Activated CD8-positive, alpha-beta memory T cell treated with anti-CD3 and anti-CD28 coated beads for 36 hours (primary cell): ENCODE results near the gene INSRR. TPM values are rescaled to one million over a fixed set of nuclear protein-coding genes. Genes with fewer than 3 reads are reported as not detected.

ENCODE experiments used
- CTCF ChIA-PET: fragments of 350-600 bp; sonication (Branson Sonifier 250); formaldehyde crosslinking; loops from one replicate; lab custom pipeline; 2021; ENCODE audit warnings: antibody characterized with exemption; lab: Charles Lee
- POLR2A ChIA-PET: fragments of 350-600 bp; sonication (Branson Sonifier 250); formaldehyde crosslinking; loops from one replicate; lab custom pipeline; 2021; ENCODE audit warnings: antibody characterized with exemption; lab: Charles Lee
- total RNA-seq, 2 experiments: library from RNA; stranded (reverse); gene quantifications; one replicate each; pipeline ENCODE4 v1.2.3, GENCODE V29; 2021

Gene INSRR
- total RNA-seq, 2 experiments from 2014 or later, result not detected

DNA sequence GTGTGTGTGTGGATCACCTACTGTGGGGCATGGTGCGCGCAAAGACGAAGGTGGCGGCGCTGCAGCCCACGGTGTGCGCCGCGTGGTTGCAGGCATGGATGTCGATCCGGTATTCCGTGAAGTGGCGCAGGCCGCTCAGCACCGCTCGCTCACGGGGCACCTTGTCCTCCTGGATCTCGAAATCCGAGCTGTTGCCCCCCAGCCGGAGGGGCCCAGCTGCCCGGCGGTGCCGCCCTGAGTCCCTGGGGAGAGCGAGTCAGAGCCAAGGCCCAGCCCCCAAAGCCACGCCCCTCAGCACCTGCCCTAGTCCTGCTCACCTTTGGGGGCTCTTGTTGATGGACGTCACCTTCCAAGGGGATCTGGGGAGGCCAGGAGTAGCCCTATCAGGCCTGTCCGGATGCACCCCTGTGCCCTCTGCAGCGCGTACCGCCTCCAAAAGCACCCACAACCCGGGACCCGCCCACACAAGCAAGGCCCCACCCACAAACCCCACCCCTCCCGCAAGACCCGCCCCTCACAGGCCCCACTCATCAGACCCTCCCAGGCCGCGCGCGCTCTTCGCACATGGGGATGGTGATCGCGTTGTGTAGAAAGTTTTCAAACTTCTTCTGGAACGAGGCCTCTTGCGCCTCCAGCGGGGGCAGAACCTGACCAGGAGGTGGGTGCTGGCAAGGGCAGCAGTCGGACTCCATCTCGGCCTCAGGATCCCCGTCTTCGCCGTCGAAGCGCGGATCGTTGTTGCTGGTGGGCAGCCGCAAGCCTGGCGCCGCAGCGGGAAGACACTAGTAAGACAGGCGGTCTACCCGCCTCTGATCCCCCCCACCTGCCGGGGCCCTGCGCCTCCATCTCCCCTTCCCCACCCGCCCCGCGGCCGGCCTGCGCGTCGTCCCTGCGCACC lies 13.6 kb downstream of the INSRR start:
- CTCF ChIA-PET, result interaction anchor here (1.3 to 1.5 kb wide), 2 partner anchors 14 to 15 kb away, joined by 3 to 4 read pairs; partner anchors contain the start of genes INSRR and NTRK1
- POLR2A ChIA-PET, result no interaction called here

DNA sequence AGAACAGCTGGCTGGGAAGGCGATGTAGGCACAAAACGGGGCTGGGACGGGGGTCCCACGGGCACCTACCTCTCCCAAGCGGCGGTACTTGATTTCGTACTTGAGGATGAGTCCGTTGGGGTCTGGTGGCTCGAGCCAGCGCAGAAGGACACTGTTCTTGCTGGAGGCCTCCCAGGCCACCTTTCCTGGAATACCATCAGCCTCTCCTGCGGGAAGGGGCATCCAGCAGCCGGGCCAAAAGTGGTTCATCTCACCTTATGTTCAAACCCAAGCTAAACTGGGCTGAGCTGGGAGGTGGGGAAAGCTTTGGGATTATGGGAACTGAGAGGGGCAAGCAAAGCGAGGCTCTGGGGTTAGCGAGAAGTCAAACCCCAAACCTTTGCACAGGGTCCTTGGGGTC lies 14.3 kb downstream of the INSRR start:
- CTCF ChIA-PET, result interaction anchor here (1.3 to 1.5 kb wide), 2 partner anchors 15 to 16 kb away, joined by 3 to 4 read pairs; partner anchors contain the start of genes INSRR and NTRK1
- POLR2A ChIA-PET, result no interaction called here

DNA sequence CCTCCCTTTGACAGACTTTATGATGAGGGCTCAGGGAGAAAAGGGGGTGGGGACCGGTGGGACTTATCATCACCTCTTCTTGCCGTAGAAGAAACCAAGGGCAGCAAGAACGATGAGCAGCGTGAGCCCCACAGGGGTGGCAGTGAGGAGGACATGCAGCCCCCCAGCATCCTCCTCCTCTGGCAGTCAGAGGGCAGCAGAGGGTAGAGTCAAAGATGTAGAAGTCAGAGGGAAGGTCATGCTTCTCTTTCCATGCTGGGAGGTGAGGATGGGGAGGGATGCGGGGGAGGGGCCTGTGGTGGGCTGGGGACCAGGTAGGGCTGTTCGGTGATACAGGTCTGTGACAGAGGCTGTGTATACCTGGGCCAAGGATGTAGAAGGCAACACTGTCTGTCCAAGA lies 14.8 kb downstream of the INSRR start:
- POLR2A ChIA-PET, result no interaction called here
- CTCF ChIA-PET, result interaction anchor here (1.3 kb wide), 1 partner anchor 15 kb away, joined by 4 read pairs; the partner anchor contains the start of gene INSRR

DNA sequence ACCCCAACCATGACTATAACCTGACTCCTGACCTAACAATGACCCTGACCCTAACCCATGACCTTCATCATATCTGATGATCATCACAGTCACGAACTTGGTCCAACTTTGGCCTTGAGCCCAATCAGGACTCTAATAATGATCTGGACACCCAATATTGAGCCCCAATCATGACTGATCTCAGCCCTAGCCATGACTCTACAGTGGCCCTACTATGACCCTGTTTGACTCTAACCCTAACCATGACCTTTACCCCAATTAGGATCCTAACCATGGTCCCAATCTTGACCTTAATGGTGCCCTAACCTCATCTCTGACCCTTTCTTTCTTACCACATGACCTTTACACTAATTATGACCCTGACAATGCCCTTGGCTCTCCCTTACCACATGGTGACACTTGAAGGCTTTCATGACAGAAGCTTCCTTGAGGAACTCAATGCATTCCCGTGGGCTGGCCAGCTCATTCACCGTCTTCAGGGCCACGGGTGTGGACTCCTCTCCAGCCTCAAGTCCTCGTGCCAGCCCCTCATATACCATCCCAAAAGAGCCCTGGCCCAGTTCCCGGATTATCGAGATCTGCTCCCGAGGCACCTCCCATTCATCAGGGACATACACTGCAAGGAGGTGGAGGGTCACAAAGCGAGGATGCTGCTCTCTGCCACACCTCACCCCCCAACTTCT lies 16.2 kb downstream of the INSRR start:
- ChIA-PET CTCF (no interaction called here), POLR2A (no interaction called here)

DNA sequence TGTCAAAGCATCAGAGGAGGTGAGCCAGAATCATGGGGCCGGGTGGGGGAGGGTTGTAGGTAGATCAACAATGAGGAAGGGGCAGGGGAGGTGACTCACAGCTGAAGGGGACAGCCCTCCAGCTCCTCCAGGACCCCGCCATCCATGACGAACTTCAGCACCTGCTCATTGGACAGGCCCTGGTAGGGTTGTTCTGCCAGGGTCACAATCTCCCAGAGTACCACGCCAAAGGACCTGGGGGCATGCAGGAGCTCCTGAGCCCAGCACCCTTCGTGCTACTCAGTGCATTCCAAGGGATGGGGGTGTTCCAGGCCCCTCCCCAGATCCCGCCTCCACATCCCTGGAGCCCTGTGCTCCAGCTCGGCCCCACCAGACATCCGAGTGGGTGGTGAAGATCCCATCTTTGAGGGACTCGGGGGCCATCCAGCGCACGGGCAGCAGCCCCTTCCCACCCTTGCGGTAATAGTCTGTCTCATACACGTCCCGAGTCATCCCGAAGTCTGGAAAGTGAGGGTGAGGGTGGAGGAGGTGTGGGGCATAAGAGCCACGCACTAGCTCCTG lies 17.5 kb downstream of the INSRR start:
- ChIA-PET POLR2A (no interaction called here), CTCF (interaction anchor here (0.9 to 1.5 kb wide), 4 partner anchors 19 to 152 kb away, joined by 3 to 14 read pairs (median 4); partner anchors contain the start of gene NTRK1)

DNA sequence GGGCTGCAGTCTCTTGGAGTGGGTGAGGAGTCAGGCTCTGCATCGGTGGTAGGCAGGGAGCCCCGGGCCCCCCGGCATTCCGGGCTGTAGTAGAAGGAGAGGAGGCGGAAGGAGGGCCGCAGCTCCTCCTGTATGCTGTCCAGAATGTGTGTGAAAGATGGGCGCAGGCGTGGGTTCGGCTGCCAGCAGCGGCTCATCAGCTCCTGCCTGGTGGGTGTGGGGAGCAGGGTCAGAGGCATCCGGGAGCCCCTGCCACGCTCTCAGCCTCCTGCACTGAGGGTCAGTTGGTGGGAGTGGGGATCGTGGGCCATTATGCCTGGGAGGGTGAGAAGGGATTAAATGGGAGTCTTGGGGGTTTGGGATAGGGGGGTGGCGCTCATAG lies 18.0 kb downstream of the INSRR start:
- ChIA-PET POLR2A (no interaction called here), CTCF (interaction anchor here (0.9 to 1.5 kb wide), 4 partner anchors 19 to 151 kb away, joined by 3 to 14 read pairs (median 4); partner anchors contain the start of gene NTRK1)

DNA sequence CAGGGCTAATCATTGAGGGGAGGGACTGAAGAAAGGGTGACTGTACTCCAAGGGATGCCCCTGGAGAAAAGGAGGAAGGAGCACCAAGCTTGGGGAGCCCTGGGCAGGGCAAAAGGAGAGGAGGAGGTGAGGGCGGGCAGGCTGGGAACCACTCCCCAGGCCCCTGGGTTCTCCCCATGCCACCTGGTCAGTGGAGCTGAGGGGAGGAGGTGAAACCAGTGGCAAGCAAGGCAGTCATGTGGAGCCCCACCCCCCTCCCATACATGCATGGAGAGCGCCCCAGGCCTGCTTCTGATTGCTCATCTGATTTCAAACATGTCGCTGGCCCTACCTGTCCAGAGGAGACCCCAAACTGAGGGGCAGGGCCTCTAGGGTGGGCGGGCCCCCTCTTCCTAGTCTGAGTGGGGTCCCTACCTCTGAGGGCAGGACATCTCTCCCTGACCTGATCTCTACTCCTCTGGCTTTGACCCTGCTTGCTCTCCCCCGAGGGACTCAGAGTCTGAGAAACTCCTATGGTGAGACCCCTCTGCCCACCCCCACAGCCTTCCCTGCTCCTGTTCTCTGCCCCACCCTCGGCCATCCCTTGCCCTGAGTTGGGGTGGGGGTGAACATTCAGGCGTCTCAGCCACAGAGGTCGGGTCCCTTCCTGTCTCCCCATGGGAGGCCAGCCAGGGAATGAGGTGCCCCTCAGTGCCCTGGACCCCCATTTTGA lies 18.6 kb downstream of the INSRR start:
- POLR2A ChIA-PET, result no interaction called here

DNA sequence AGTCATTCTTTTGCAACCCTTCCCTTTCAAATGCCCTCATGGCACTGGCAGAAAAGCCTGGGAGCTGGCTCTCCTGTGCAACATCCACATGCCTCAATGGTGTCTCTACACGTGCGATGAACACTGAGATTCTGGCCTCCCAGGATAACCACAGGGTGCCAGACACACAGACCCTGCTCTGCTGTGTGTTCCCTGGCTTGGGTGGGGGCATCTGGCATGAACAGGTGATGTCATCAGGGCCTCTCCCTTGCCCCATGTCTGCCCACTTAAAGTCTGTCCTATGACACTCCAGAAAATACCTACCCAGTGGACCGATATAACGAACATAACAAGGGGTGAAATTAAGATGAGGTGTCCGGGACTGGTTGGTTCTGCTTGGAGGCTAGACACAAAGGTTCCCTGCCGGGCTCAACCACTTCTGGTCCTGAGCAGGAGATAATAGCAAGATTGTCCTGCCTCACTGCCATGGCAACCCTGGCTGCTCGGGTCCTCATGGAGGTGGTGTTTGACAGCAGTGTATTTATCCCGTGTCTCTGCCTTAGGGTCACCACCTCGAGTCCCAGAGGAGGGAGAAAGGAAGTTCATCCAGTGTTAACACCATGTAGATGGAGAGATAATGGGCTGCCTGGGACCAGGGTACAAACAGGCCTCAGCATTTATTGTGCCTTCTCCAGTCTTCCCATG lies 19.3 kb downstream of the INSRR start:
- ChIA-PET POLR2A (no interaction called here), CTCF (interaction anchor here (0.6 to 8.1 kb wide), 25 partner anchors 7 to 194 kb away, joined by 3 to 96 read pairs (median 5); partner anchors contain the start of genes HDGF, INSRR, LRRC71 and METTL25B)

More for the DNA sequence above, 18.6 kb downstream of the INSRR start:
- CTCF ChIA-PET, result interaction anchor here (1.5 kb wide), 1 partner anchor 53 kb away, joined by 5 read pairs; no protein-coding TSS in a partner anchor

DNA sequence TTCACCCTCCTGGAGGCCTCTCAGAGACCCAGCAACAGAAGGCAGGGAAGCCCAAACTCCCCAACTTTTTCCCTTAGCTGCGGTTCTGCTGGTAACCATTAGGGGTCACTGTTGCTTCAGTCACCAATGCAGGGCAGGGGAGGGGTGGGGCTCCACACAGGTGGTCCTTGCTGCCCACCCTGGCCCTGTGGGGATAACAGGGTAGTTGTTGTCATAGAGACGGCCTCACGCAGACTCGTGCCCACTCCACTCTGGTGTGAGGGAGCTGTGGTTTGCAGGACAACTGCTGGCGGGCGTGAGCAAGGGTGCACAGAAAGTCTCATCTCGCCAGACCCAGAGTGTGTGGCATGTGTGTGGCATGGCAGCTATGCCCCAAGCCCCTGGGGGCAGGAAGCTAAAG lies 19.9 kb downstream of the INSRR start:
- ChIA-PET POLR2A (no interaction called here), CTCF (interaction anchor here (0.6 to 8.1 kb wide), 32 partner anchors 8 to 193 kb away, joined by 3 to 96 read pairs (median 4); partner anchors contain the start of genes CRABP2, HDGF, INSRR and LRRC71)

DNA sequence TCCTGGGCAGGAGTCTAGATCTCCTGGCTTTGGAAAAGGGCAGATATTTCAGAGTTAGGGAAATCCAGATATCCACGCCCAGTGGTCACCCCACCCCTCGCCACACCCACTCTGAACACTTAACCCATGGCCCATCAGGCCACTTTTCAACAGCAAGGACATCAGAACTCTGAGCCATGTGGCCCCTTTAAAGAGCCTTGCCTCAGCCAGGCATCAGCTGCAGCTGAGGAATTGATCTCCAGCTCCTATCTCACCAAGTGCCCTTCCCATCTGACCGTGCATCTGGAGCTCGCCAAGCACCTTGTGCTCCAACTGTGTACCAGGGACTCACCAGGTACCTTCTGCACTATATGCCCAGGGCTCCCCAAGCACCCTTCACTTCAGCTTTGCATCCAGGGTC lies 22.0 kb downstream of the INSRR start:
- CTCF ChIA-PET, result interaction anchor here (0.8 to 8.1 kb wide), 9 partner anchors 10 to 74 kb away, joined by 3 to 96 read pairs (median 5); partner anchors contain the start of genes INSRR, NTRK1 and SH2D2A
- POLR2A ChIA-PET, result interaction anchor here (0.5 kb wide), 1 partner anchor 38 kb away, joined by 6 read pairs; no protein-coding TSS in a partner anchor

DNA sequence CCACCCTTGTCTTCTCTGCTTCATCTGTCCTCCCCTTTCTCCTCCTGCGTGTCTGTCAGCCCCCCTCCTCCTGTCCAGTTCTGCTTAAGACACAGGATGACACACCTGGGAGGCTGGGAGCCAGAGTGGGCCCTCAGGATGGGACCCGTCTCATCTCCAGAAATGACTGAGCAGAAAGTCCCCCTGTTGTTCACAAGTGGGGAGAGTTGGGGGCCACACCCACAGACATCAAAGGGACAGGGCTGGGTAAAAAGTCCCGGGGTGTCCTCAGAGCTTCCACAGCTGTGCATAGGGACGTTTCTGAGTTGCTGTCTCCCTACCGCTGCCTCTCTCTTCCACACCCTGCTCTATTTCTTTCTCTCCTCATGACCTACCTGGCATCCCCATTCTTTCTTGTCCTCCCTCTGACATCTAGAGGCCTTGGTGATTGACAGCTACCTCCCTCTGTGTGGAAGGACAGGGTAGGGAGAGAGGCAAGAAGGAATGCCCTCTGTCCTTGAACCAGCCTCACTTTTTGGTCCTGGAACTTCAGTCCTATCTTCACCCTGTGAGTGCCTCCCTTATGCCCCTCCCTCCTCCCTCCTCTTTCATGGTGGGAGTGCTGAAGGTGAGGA lies 22.8 kb downstream of the INSRR start:
- ChIA-PET POLR2A (no interaction called here), CTCF (interaction anchor here (1.1 to 8.1 kb wide), 5 partner anchors 10 to 55 kb away, joined by 3 to 96 read pairs (median 5); partner anchors contain the start of genes INSRR and NTRK1)

DNA sequence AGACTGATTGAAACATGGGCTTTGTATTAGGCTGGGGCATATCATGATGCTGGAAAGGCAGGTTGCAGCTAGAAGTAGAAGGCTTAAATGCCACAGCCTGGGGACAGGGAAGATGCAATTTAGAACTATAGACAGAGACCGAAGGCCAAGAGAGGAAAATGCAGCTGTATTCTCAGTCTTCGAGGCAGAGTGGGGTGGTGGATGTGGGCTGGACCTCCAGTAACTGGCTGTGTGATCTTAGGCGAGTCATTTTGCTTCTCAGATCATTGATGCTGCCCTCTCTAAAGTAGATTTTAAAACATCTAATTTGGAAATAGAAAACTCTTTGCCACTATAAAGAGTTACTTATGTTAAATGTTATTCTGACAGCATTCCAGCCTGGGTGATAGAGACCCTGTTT lies 24.6 kb downstream of the INSRR start:
- POLR2A ChIA-PET, result no interaction called here
- CTCF ChIA-PET, result interaction anchor here (0.7 to 8.1 kb wide), 3 partner anchors 13 to 94 kb away, joined by 3 to 96 read pairs (median 4); partner anchors contain the start of genes INSRR and NTRK1

DNA sequence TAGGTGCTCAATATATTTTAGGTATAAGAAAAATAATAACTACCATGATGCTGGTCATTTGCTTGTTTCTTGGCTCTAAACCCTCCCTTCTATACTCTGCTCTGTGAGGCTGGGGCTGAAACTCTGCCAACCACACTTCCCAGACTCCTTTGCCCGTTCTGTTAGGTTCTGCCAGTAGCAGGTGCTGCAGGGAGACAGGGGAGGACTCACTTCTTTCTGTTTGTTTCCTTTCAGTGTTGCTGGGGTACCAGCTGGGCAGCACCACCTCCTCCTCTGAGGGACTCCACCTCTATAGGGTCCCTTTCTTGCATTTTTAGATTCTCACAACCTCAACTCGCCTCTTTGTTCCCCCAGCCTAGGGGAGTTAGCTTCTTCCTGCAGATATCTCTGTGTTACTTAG lies 25.3 kb downstream of the INSRR start:
- ChIA-PET CTCF (interaction anchor here (0.7 to 8.1 kb wide), 4 partner anchors 12 to 94 kb away, joined by 3 to 96 read pairs (median 4); partner anchors contain the start of genes INSRR and NTRK1), POLR2A (no interaction called here)

DNA sequence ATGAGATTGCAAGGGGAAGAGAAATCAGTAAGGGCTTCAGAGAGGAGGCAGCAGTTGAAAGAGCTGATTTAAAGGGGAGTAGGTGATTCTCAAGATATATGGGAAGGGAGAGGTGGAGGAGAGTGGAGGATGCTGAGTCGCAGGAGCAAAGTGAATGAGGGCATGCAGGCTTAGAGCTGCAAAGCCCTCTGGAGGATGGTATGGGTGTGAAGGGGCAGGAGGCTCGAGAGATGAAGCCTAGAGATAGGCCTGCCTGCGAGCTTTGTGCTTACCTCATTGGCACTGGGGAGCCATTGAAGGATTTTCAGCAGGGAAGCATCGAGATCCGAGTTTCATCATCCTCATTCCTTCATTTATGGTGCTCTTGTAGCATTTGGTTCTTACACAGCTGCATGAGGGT lies 26.5 kb downstream of the INSRR start:
- POLR2A ChIA-PET, result interaction anchor here (0.6 kb wide), 1 partner anchor 114 kb away, joined by 3 read pairs; no protein-coding TSS in a partner anchor
- CTCF ChIA-PET, result interaction anchor here (1.0 to 8.1 kb wide), 3 partner anchors 10 to 27 kb away, joined by 4 to 96 read pairs (median 6); partner anchors contain the start of genes INSRR and NTRK1

DNA sequence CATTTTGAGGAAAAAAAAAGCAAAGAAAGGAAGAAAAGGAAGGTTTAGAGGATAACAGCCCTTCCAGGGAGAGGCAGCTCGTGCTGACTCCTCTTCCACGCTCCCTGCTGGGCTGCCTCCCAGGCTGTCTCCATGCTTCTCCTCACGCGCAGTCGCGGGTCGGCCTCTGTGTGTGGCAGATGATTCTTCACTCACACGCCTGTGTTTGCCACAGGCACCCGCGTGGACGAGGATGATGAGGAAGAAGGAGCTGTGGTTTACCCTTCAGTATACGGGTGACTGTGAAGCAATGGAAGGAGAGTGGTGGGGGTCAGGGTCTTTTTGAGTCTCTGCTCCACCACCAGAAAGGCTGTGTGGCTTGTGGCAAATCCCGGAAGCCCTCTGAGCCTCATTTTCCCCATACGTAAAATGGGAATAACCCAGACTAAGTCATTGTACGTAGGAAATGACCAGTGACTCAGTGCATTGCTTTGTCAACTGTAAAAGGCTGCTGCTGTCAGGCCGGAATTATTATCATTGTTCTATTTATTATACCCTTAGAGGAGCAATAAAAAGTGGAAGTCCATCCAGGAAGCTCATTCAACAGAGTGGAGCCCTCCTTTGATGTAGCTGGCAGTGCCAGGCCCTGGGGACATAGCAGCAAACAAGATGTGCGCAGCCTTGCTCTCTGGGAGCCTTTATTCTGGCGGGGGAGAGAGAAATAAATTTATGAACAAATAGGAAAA lies 30.4 kb downstream of the INSRR start:
- POLR2A ChIA-PET, result interaction anchor here (0.6 kb wide), 2 partner anchors 126 to 299 kb away, joined by 3 to 9 read pairs; no protein-coding TSS in a partner anchor
- CTCF ChIA-PET, result interaction anchor here (1.2 to 3.2 kb wide), 2 partner anchors 10 to 32 kb away, joined by 5 to 12 read pairs; partner anchors contain the start of gene NTRK1

DNA sequence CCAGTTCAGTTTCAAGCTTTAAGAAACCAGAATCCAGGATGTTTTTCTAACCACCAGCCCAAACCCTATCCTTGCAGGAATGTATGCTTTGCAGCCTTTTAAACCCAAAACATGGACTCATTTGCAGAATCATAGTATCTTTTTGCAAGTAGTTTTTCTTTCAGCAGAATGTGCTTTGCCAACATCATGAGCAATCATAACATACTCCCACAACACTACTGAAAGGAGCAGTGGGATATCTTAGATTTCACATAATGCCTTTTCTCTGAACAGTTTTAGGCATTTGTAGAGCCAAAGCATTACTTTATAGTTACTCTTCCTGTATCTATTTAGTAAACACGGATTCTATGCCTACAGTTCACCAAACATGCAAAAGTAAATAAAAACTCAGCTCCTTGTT lies 32.3 kb downstream of the INSRR start:
- ChIA-PET CTCF (interaction anchor here (0.6 to 3.2 kb wide), 3 partner anchors 12 to 125 kb away, joined by 4 to 12 read pairs (median 6); no protein-coding TSS in a partner anchor), POLR2A (no interaction called here)
